HepG2 (cell line): ENCODE measurements around the gene ADM. TPM values are rescaled to one million over a fixed set of nuclear protein-coding genes. Genes with fewer than 3 reads are reported as not detected.
A peak's percentile ranks its signal among the peaks of the same experiment; 100 is the strongest.

Experiments
- AKNA ChIP-seq: sonication (generic); formaldehyde crosslinking; IDR thresholded peaks from 2 replicates; pipeline ENCODE4 v1.4.0; 2020; ENCODE audit warnings: missing genetic modification reagents, borderline replicate concordance
- ATF6 ChIP-seq: sonication (generic); formaldehyde crosslinking; conservative IDR thresholded peaks from 2 replicates; pipeline ENCODE4 v1.4.0; 2020; ENCODE audit warnings: missing genetic modification reagents
- FUBP1 ChIP-seq: sonication (generic); formaldehyde crosslinking; IDR thresholded peaks from 2 replicates; pipeline ENCODE4 v1.5.1; 2020; ENCODE audit warnings: missing genetic modification reagents, mild to moderate bottlenecking, borderline replicate concordance
- KAT2B ChIP-seq: fragments of 150-350 bp; IDR thresholded peaks from 2 replicates; pipeline ENCODE4 v1.6.1; 2014; ENCODE audit warnings: low read depth, low read length, borderline replicate concordance
- PHF20 ChIP-seq: sonication (generic); formaldehyde crosslinking; IDR thresholded peaks from 2 replicates; pipeline ENCODE4 v1.5.0; 2020; ENCODE audit warnings: mild to moderate bottlenecking, missing genetic modification reagents
- PTBP1 ChIP-seq: fragments of 200-400 bp; formaldehyde crosslinking; IDR thresholded peaks from 2 replicates; pipeline ENCODE4 v1.6.1; 2018; ENCODE audit warnings: low read length, low read depth; ENCODE audit not compliant: poor library complexity, severe bottlenecking
- SALL1 ChIP-seq: sonication (generic); formaldehyde crosslinking; IDR thresholded peaks from 2 replicates; pipeline ENCODE4 v1.8.0; 2022; ENCODE audit warnings: mild to moderate bottlenecking, missing genetic modification reagents
- SKI ChIP-seq: fragments of 450-650 bp; IDR thresholded peaks from one replicate; pipeline ENCODE4 v1.6.1; 2018; ENCODE audit warnings: mild to moderate bottlenecking; ENCODE audit not compliant: partially characterized antibody
- TIGD3 ChIP-seq: sonication (generic); formaldehyde crosslinking; IDR thresholded peaks from 2 replicates; pipeline ENCODE4 v1.5.1; 2020; ENCODE audit warnings: mild to moderate bottlenecking, missing genetic modification reagents, borderline replicate concordance
- ZBTB7B ChIP-seq: sonication (generic); formaldehyde crosslinking; IDR thresholded peaks from 2 replicates; pipeline ENCODE4 v1.4.0; 2020; ENCODE audit warnings: missing genetic modification reagents
- ZFP62 ChIP-seq: sonication (generic); formaldehyde crosslinking; IDR thresholded peaks from 2 replicates; pipeline ENCODE4 v1.4.0; 2020; ENCODE audit warnings: missing genetic modification reagents
- ZNF496 ChIP-seq: sonication (generic); formaldehyde crosslinking; IDR thresholded peaks from 2 replicates; pipeline ENCODE4 v1.8.1; 2023; ENCODE audit warnings: mild to moderate bottlenecking, moderate library complexity, missing genetic modification reagents; ENCODE audit not compliant: insufficient replicate concordance
- ZNF543 ChIP-seq: sonication (generic); formaldehyde crosslinking; IDR thresholded peaks from 2 replicates; pipeline ENCODE4 v1.4.0; 2020; ENCODE audit warnings: mild to moderate bottlenecking, missing genetic modification reagents
- ZNF552 ChIP-seq: sonication (generic); formaldehyde crosslinking; IDR thresholded peaks from 2 replicates; pipeline ENCODE4 v1.9.0; 2022; ENCODE audit warnings: missing genetic modification reagents, mild to moderate bottlenecking, borderline replicate concordance
- polyA plus RNA-seq, 8 experiments: library from polyadenylated mRNA; depleted of rRNA in 3 of 8; stranded (reverse) in 7 of 8; unstranded in 1 of 8; fragments of >200 nt; fragmentation: Illumina TruSeq in 4 of 8; extraction: Trizol in 4 of 8; gene quantifications; 2 replicates each; pipeline versions ENCODE4 v1.2.1 to v1.2.3, GENCODE V29; 2011 to 2016; ENCODE audit warnings: low read depth in 4 of 8, missing spikeins in 1 of 8, mixed read lengths in 1 of 8; ENCODE audit not compliant: insufficient read depth in 1 of 8
- total RNA-seq, 5 experiments: library from RNA; depleted of rRNA; stranded (reverse); fragments of >200 nt; fragmentation: Illumina TruSeq; extraction: Trizol; gene quantifications; 2 replicates each; pipeline ENCODE4 v1.2.3, GENCODE V29; 2016; ENCODE audit warnings: low read depth in 1 of 5

ADM gene
- total and polyA plus RNA-seq, 2 of the 13 experiments (the other 11 are each of a cell fraction or from before 2014, with no cell fraction given) = 10.7 to 26.1 TPM

GRCh38 chr11:10326012-10326964 lies 21.4 kb downstream of the ADM start (continued):
- TF ChIP-seq AKNA (CRISPR knock-in tag) (no peak), ATF6 (no peak), SALL1 (peak; percentile 96), ZBTB7B (CRISPR knock-in tag) (peak; percentile 48; the same call in 1 of the 2 replicates), TIGD3 (no peak), ZNF552 (CRISPR knock-in tag) (no peak), ZFP62 (CRISPR knock-in tag) (no peak), ZNF543 (CRISPR knock-in tag) (peak; percentile 60; the same call in 1 of the 2 replicates), ZNF496 (CRISPR knock-in tag) (no peak), PHF20 (CRISPR knock-in tag) (no peak), KAT2B (no peak), FUBP1 (CRISPR knock-in tag) (no peak), SKI (peak; percentile 72), PTBP1 (no peak)
